Coronary artery (tissue), 2 donors: ENCODE measurements around the gene VWCE.
A peak's percentile ranks its signal among the peaks of the same experiment; 100 is the strongest.

ENCODE experiments used
- DNase-seq: peaks from one replicate; pipeline ENCODE4 v3.0.0-alpha.2; 2017; ENCODE audit warnings: low spot score
- H3K27ac ChIP-seq, 2 donors: fragments of 200-600 bp; sonication (generic); one replicate each; pipeline ENCODE4 v1.5.1; 2016 to 2019
- H3K4me3 ChIP-seq: fragments of 200-600 bp; sonication (generic); 2 replicates; pipeline ENCODE4 v1.5.1; 2016; ENCODE audit warnings: mild to moderate bottlenecking, moderate library complexity
- CTCF ChIP-seq: fragments of 200-600 bp; sonication (generic); IDR thresholded peaks from one replicate; pipeline ENCODE4 v1.5.1; 2019; ENCODE audit warnings: antibody characterized with exemption

The VWCE gene

GRCh38 chr11:61306221-61306620 is 11.1 kb upstream of the VWCE start:
- TF ChIP-seq CTCF = no peak
- no peak for DNase-seq
- Histone ChIP-seq H3K4me3 (no peak overlapping the region), H3K27ac (no peak overlapping the region)

GRCh38 chr11:61305417-61305816 is 10.3 kb upstream of the VWCE start:
- Histone ChIP-seq H3K27ac (no peak overlapping the region), H3K4me3 (no peak overlapping the region)
- TF ChIP-seq CTCF = no peak
- no peak for DNase-seq

GRCh38 chr11:61303725-61304124 is 8.6 kb upstream of the VWCE start:
- TF ChIP-seq CTCF = no peak
- no peak for DNase-seq
- Histone ChIP-seq H3K4me3 (no peak overlapping the region), H3K27ac (no peak overlapping the region)

- Histone ChIP-seq H3K27ac (no peak overlapping the region), H3K4me3 (no peak overlapping the region)
- no peak for DNase-seq
- no peak for TF ChIP-seq CTCF
These were observed 7.4 kb upstream of the VWCE start for GRCh38 chr11:61302550-61302949.

- Histone ChIP-seq H3K4me3 (no peak overlapping the region), H3K27ac (peak overlapping the region in 1 of 2 donors; percentile 13)
- no peak for DNase-seq
- TF ChIP-seq CTCF = no peak
These were observed 3.6 kb upstream of the VWCE start for GRCh38 chr11:61298663-61299244.

- H3K4me3 ChIP-seq = no peak overlapping the region
- H3K27ac ChIP-seq = peak overlapping the region in 1 of 2 donors; percentile 13
- DNase-seq = no peak
- TF ChIP-seq CTCF = no peak
These were observed 2.6 kb upstream of the VWCE start for GRCh38 chr11:61297746-61298145.

GRCh38 chr11:61297341-61297740 is 2.2 kb upstream of the VWCE start:
- Histone ChIP-seq H3K4me3 (no peak overlapping the region), H3K27ac (peak overlapping the region in 1 of 2 donors; percentile 20)
- TF ChIP-seq CTCF = no peak
- no peak for DNase-seq
